Glomerular endothelial cell (primary cell): ENCODE measurements around the gene EEA1. TPM values are rescaled to one million over a fixed set of nuclear protein-coding genes. Genes with fewer than 3 reads are reported as not detected.
"Not testable (repeated sequence)": the region's sequence is repeated elsewhere in the genome, so short reads cannot be mapped to it uniquely, and the experiment has no call there.

Source experiments
- DNase-seq: peaks from one replicate; pipeline ENCODE4 v3.0.0-alpha.2; 2011; ENCODE audit warnings: low read depth, low spot score; ENCODE audit errors: extremely low read depth
- total RNA-seq: library from RNA; depleted of rRNA; stranded (reverse); fragments of >200 nt; gene quantifications from 2 replicates; pipeline ENCODE4 v1.2.3, GENCODE V29; 2015

Gene EEA1
- total RNA-seq, 1 donor from 2014 or later, result 28.2 TPM

DNA sequence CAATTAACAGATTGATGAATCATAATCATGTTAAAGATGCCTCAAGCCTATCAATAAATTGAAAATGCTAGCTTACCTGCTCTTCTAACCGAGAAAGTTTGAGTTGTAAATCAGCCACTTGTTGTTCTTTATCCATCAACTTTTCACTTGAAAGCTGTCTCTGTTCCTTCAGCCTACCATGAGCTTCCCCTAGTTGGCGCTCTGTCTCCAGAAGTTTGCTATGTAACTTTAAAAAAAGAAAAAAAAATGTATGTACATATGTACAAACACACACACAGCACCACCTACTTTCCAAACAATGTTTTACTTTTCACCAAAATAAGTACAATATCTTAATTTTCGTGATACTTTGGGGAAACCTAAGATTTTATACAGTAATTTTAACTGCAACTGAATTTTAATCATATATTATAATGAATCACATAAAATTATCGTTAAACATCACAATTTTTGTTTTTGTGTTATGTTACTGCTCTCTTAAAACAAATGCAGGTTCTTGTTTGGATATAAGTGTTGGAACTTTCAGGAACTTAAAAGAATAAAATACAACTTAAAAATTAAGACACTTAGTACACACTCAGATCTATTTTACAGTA lies 101.2 kb downstream of the EEA1 start:
- peak; percentile 33 for DNase-seq

DNA sequence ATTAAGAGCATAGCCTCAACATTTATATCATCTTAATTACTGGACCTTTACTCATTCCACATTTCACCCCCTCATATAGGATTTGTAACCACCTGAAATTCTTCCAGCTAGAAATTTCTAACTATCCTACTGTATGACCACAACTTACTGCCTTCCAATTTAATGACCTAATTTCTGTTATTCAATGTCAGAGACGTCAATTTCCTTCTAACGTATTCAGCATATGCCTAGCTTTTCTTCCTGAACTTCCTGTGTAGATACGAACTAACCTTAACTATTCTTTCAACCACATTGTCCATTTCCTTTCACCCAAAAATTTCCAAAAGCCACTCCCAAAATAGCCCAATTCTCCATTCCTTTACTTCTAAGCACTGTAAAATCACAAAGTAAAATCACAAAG lies 108.0 kb downstream of the EEA1 start:
- DNase-seq, result peak; percentile 34

DNA sequence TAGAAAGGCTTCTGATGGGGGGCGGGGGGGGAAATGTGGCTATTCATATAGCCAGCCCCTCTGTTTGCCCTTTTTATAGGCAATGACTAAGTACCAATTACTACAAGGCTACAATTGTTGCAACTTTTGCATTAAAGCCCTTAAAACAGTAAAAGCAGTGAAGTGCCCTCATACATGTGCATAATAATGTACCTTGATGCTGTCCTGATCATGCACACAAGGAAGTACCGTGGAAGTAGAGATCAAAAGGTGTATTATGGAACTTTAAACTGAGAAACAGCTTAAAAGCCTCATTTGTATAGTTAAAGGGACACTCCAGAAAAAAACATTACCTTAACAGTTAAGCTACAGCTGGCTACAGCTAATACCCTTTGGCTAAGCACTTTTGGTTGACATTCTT lies 114.5 kb downstream of the EEA1 start:
- no peak for DNase-seq

DNA sequence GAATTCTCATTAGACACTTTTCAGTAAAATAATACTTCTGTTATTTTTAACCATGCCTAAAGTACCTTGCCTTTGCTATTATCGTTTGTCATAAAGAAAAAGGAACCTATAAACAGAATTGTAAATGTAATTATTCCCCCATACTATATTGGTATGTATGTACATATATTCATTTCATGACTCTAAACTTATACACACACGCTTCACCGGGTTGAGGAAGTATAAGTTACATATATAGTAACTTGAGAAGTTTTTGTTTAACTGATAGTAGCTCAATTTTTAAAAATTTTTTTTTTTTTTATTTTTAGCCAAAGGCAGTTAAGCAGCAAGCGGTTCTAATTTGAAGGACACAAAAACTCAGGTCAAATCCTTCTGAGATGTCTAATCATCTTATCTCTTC lies 118.7 kb downstream of the EEA1 start:
- DNase-seq, result no peak

DNA sequence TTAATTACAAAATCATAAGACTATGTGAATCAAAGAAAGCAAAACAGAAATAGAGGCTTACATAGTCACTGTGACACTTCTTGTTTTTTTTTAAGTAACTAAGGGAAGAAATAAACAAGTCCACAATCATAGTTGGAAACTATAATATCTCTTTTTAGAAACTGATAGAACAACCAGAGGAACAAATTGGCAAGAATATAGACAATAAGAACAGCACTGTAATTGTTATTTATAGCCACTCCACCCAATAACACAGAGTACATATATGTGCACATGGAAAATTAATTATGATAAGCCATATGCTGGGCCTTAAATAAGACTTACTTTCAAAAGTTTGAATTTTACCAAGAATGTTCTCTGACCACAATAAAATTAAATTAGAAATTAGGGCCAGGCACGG lies 125.2 kb downstream of the EEA1 start:
- DNase-seq, result no peak

DNA sequence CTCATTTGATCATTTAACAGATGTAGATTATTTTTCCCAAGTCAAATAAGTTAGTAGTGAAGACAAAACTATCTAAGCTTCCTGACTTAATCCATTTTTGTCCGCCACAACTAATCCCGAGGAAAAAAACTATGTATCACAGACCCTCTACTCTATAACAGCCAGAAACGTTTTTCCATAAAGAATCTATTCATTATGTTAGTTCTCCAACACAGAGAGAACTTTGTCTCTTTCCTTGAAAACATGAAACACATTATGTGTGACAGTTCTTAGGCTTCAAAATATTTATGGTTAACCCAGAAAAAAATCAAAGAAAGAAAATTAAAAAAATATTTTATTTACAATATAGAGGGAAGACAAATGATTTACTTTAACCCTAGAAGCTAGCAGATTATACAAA lies 126.2 kb downstream of the EEA1 start:
- no peak for DNase-seq

DNA sequence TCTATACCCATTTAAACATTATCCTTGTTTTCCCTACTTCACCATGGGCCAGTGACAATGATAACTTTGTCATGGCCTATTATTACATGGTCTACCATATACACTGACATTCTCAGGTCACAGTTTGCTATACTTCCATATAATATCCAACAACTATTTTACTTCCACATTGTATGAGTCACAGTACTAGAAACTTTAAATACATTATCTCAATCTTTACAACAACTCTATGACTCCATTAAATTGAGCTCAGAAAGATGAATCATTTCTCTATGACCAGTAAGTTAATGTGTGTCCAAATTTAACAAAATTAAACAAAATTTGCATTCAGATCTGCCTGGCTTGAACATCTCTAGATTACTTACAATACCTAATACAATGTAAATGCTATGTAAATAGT lies 132.4 kb downstream of the EEA1 start:
- no peak for DNase-seq

DNA sequence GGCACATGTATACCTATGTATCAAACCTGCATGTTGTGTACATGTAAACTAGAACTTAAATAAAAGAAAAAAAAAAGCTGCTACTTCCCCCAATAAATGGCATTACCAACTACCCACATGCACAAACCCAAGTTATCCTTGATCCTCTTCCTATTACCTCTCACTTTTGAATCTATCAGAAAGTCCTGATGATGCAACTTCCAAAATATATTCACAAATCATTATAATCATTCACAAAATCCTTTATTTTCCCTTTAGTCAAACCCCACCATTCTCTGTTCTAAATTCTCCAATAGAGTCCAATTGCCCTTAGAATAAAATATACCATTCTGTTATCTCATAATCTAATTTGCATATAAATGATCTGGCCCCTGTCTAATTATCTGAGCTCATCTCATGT lies 134.3 kb downstream of the EEA1 start:
- no peak for DNase-seq

DNA sequence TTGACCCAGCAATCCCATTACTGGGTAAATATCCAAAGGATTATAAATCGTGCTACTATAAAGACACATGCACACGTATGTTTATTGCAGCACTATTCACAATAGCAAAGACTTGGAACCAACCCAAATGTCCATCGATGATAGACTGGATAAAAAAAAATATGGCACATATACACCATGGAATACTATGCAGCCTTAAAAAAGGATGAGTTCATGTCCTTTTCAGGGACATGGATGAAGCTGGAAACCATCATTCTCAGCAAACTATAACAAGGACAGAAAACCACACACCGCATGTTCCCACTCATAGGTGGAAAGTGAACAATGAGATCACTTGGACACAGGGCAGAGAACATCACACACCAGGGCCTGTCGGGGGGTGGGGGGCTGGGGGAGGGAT lies 134.7 kb downstream of the EEA1 start:
- DNase-seq, result not testable (repeated sequence)

DNA sequence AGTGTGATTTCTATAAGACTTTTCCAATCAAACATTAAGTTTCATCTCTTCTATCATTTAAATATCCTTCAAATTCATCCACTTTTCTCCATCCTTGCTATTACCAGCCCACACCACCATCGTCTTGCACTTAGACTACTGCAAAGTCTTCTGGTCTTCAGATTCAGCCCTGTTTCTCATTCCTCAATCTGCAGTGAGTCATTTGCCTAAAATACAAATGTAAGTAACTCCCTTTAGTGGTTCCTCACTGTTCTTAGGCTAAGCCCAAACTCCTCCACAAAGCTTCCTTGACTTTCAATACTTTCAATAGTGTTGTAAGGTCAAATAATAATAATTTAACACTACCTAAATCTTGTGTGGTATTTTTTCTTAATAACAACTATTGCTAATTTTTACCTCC lies 143.1 kb downstream of the EEA1 start:
- no peak for DNase-seq

DNA sequence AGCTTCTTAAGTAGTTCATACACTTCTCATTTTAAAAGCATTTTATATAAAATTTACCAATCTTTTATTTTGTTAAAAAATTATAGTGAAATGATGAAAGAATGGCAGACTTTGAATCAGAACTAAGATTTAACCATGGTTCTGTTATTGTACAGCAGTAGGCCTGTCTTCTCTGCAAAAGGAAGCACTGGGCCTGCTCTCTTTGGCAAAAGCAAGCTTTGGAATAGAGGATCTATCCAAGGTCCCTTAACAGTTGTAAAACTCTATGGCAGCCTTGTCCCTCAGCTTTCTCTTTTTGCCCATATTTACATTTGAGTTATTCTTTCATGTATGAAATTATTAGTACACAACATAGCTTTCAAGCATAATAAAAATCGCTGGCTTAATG lies 143.5 kb downstream of the EEA1 start:
- DNase-seq, result no peak

DNA sequence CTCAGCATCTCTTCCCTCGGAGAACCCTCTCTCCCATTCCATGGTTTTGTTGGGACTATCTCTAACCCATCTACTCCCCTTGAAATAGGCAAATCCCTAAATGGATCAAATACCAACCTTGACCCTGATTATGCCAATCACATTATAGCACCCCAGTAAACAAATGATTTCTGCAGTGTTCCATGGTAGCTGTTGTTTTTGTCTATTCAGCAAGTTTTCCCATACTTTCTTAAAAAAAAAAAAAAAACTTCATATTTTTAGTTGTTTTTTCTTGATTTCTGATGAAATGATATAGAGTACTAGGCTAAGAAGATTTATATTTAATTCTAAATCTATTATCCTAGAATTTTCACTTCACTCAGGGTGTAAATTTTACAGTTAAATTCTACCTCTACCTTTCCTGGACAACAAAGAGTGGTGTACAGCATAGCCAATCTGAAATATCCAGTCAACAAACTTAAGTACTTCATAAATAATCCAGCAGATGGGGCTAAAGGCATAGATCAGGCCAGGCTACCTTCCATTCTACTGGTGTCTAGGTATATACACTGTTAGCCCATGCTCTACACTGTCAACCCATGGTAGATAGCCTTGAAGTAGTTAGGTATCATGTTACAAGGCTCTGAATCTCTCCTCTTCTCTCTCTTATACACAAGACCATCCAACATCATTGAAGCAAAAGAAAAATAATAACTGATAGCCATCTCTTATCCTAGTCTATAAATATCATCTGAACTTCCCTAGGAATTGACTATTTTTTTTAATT lies 144.1 kb downstream of the EEA1 start:
- peak; percentile 72 for DNase-seq

DNA sequence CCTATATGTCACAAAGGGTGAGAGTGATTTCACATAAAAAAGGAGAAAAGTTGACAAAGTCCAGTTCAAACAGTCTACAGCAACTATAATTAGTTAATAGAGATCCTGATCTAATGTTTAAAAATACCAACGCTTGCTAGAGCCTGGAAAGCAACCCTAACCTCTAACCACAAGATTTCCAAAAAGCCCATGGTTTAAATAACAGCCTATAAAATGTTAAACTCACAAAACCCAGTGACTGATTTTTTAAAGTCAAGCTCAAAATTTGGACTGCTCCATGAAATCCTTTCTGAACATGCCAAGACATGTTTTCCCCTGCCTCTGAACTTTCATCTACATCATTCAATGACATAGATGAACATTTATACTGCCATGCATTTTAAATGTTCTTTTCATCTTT lies 144.7 kb downstream of the EEA1 start:
- DNase-seq, result no peak

DNA sequence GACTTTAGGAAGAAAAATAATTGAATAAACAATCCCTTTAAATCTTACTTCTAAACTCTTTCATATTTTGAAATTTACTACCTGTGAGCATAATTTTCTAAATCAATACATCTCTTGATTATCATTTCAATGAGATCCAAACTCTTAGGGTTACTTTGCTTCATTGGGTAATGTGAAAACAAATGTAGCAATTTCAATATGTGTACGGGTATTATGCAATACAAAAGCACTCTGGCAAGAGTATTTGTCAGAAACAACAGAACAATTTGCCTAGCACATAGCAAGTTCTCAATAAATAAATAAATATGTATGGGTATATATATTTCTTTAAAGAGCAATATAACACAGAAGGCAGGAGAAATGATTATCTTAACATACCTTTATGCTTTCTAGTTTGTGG lies 149.2 kb downstream of the EEA1 start:
- no peak for DNase-seq

DNA sequence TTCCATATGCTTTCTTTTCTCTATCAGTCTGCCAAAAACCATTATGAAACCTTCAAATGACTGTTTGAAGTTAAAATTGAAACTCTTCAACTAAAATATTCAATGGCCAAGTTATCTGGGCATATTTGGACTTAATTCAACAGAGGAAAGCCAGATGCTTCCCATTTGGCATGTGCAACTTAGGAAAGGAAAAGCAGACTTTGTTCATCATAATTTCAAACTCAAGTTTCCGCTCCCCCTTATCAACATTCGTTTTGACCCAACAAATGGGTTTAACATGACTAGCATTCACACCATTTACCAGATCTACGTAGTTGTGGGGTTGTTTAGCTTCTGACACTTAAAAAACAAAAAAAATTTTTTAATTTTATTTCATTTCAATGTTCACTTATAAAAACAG lies 150.6 kb downstream of the EEA1 start:
- peak; percentile 88 for DNase-seq

DNA sequence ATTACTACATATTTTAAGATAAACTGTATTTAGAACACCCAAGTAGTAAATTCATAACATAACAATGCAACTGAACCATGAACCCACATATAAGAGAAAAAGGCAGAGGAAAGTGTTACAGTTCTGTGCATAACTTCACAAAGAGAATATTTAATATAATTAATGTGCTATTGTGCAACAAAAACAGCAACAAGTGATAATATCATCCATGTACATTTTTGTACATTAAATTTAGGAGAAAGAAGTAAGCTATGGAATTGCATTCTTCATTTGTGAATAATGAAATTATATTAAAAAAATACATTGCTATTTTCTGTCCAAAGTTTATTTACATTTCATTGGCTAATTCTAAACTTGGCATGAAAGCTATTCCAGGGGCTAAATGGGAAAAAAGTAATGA lies 153.7 kb downstream of the EEA1 start:
- DNase-seq, result no peak

DNA sequence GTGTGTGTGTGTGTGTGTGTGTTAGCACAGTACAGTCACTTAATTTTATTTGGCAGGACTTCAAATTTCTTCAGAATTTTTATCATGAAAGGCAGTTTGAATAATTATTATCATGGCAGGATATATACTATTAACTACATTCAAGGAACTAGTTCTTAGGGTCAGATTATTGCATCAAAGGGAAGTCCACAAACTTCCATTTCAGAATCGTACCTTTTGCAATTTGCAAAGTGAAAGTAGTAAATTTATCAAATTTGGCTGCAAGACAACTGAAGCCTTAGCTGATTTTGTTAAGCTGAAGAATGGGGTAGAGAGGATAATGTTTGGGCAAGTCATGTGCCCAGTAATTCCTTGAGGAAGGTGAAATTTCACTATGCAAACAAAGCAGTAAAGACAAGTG lies 158.1 kb downstream of the EEA1 start:
- no peak for DNase-seq

DNA sequence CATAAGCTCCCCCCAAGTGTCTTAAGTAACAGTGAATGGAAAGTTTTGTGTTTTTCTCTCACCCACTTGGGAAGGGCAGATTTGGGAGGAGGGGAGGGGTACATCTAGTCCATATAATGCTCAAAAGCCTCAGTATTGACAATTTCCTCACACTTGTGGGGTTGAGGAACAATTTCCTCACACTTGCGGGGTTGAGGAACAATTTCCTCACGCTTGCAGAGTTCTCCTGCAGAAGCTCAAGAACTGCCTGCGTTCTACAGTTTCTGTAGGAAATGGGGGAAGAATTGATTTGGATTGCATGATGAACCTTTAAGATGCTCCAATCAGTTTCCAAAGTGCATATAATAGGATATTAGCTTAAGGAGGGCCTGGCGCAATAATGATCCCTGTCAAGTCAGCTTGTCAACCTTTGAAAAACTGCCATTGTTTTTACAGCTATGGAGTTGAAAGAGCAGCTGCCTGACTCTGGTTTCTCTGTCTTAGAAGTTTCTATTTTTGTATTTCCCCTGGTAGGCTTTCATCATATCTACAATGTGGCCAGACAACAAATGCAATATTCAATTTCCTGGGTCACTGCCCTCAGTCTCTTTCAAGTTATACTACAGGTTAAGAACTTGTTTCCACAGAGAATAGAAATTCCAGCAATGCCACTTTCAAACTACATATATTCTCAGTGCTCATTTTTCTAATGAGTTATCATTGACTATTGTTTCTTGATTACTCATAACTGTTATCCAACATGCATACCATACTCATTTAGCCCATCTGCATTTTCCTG lies 159.8 kb downstream of the EEA1 start:
- no peak for DNase-seq

DNA sequence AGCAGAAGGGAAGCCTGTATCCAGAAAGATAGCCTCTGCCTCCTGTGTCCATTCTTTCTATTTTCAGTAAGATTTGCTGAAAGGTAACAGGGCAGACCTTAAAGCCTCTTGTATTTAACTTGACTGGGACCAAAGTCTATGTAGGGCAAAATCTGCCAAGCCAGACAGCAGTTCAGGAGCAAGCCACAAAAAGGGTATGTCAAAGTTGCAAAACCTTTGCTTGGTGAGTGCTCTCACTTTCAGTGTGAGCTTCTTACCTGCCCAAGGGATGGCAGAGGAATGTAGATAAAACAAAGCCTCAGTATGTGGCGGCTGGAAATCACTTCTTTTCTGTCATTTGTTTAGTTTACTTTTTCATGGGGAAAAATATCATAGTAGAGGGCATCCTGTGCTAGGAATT lies 163.2 kb downstream of the EEA1 start:
- DNase-seq, result no peak

DNA sequence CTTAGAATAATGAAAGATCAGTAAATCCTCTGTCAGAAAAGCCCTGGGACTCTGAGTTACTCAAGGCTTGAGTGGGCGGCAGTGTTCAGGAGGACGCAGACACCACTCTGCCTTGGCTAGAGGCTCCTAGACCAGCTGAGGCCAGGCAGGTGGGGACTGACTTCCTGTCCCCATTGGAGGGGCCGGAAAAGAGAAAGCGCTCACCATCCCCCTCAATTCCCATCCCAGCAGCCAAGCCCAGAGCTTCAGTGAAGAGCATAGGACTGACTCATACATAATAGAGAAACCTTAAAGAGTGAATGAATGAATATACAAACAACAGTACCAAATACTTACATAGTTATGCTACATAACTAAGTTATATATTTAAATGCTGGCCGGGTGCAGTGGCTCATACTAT lies 164.3 kb downstream of the EEA1 start:
- no peak for DNase-seq

DNA sequence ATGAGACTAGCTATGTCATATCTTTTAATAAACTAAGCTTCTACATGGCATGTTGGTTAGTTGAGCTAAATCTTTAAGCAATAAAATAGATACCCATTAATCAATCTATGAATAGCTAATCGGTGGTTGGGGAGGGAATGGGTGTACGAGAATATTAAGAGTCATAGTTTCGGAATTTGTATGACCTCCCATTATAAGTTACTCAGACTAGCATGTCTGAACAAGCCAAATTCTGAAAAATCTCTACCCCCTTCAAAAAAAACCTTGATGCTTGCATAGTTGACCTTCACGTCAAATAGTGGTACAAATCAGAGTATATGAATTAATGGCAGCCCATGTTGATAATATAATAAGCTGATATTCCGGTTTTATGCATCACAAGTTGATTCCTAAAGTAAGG lies 166.3 kb downstream of the EEA1 start:
- no peak for DNase-seq

DNA sequence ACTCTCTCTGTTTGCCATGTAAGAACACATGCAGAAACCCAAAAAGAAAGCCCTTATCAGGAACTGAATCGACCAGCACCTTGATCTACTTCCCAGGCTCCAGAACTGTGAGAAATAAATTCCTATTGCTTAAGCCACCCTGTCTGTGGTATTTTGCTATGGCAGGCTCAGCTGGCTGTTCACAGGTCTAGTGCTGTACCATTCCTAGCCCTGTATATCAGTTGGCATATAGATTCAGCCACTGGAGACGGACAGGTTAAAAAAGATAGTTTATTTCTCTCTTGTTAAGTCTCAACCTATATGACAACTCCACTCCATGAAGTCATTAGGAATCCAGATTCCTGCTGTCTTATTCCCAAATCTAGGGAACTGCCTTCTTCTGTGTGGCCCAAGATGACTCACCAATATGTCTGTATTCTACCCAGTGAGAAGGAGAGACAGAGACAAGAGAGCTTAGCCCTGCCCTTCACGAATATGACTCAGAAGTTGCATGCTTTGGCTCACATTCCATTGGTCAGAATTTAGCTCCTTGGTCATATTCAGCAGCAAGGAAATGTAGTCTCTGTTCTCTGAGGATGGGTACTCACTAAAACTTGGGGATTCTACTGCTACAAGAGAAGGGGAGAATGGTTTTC lies 169.3 kb downstream of the EEA1 start:
- DNase-seq, result no peak
